Measurements from ENCODE around the gene EPHA1. TPM values are rescaled to one million over a fixed set of nuclear protein-coding genes. Genes with fewer than 3 reads are reported as not detected.

The EPHA1 gene
- total and polyA plus RNA-seq, 4 donors: 10.3 to 21.0 (median 11.3) TPM

GRCh38 chr7:143419880-143420279 lies 11.2 kb upstream of the EPHA1 start:
- 26% methylated on average over 4 of the region's 4 CpGs for WGBS
- H3K4me1 ChIP-seq (ENCODE audit: control insufficient read depth in 4 of 4, insufficient read depth in 4 of 4, low read length in 3 of 4): peaks cover 0 to 10% (median 4%) of the 10 kb centered on the region in 4 donors
- peak overlapping the region in 1 of 2 donors; percentile 62 for H3K9ac ChIP-seq (ENCODE audit: low read depth in 1 of 2, low read length in 2 of 2)
- H3K27me3 ChIP-seq (ENCODE audit: control insufficient read depth in 4 of 4, insufficient read depth in 4 of 4, low read length in 3 of 4): no peaks in the 10 kb centered on the region
- no peaks in the 10 kb centered on the region for H3K36me3 ChIP-seq (ENCODE audit: control insufficient read depth in 4 of 4, insufficient read depth in 3 of 4, low read depth in 1 of 4, low read length in 3 of 4)
- H3K27ac ChIP-seq (ENCODE audit: low read depth in 1 of 2, low read length in 2 of 2): no peak overlapping the region
- H3K9me3 ChIP-seq (ENCODE audit: control insufficient read depth in 4 of 4, low read length in 3 of 4): no peaks in the 10 kb centered on the region
- TF ChIP-seq REST (IDR thresholded peaks at IDR 0.05) (no peak), HNF4G (IDR thresholded peaks at IDR 0.05) (no peak), FOXA1 (IDR thresholded peaks at IDR 0.05) (no peak), TAF1 (conservative IDR thresholded peaks at IDR 0.05) (no peak), NR2F2 (IDR thresholded peaks at IDR 0.05) (no peak)
- TF ChIP-seq, protein P1, sequence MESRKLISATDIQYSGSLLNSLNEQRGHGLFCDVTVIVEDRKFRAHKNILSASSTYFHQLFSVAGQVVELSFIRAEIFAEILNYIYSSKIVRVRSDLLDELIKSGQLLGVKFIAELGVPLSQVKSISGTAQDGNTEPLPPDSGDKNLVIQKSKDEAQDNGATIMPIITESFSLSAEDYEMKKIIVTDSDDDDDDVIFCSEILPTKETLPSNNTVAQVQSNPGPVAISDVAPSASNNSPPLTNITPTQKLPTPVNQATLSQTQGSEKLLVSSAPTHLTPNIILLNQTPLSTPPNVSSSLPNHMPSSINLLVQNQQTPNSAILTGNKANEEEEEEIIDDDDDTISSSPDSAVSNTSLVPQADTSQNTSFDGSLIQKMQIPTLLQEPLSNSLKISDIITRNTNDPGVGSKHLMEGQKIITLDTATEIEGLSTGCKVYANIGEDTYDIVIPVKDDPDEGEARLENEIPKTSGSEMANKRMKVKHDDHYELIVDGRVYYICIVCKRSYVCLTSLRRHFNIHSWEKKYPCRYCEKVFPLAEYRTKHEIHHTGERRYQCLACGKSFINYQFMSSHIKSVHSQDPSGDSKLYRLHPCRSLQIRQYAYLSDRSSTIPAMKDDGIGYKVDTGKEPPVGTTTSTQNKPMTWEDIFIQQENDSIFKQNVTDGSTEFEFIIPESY (IDR thresholded peaks at IDR 0.05): no peak
- no peak overlapping the region for H3K4me3 ChIP-seq (ENCODE audit: low read depth in 1 of 3, low read length in 3 of 3)
- no peak for DNase-seq (ENCODE audit: low spot score)

DNA sequence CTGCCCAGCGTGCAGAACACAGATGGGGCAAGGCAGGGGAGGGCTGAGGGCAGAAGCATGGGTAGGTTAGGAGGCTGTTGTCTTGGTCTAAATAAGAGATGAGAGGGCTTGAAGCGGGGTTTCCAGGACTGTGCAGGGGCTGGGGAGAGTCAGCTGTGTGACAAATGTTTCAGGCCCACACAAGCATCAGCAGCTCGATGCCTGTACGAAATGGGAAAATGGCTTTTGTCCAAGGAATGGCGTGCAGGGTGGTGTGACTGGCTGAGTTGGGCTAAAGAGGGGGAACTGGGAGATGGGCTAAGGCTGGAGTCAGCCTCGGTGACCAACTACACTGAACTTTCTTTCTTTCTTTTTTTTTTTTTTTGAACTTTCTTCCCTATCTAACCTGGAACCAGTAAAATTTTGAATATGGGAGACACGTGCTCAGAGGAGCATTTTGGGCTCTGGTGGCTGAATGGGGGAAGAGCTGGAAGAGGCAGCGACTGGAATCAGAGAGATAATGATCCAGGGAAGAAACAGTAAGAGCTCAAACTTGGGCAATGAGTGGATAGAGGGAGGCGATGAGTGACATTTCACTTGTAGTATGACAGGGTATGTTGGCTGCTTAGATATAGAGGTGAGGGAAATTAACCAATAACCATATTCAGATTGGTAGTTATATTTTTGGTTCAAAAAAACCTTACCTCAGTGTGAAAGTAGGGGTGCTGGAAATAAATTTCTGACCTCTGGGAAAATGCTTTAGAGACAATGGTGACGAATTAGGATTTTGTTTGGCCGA lies 10.2 kb upstream of the EPHA1 start:
- DNase-seq (ENCODE audit: low spot score): no peak
- no peak overlapping the region for H3K4me3 ChIP-seq (ENCODE audit: low read depth in 1 of 3, low read length in 3 of 3)
- no peak overlapping the region for H3K27ac ChIP-seq (ENCODE audit: low read depth in 1 of 2, low read length in 2 of 2)
- H3K4me1 ChIP-seq (ENCODE audit: control insufficient read depth in 4 of 4, insufficient read depth in 4 of 4, low read length in 3 of 4): peaks cover 0 to 10% (median 4%) of the 10 kb centered on the region in 4 donors
- WGBS: 93% methylated on average over 11 of the region's 11 CpGs
- H3K27me3 ChIP-seq (ENCODE audit: control insufficient read depth in 4 of 4, insufficient read depth in 4 of 4, low read length in 3 of 4): no peaks in the 10 kb centered on the region
- no peaks in the 10 kb centered on the region for H3K9me3 ChIP-seq (ENCODE audit: control insufficient read depth in 4 of 4, low read length in 3 of 4)
- H3K36me3 ChIP-seq (ENCODE audit: control insufficient read depth in 4 of 4, insufficient read depth in 3 of 4, low read depth in 1 of 4, low read length in 3 of 4): no peaks in the 10 kb centered on the region
- TF ChIP-seq CTCF (IDR thresholded peaks at IDR 0.05; ENCODE audit: low read depth, low read length, missing input control): no peak
- TF ChIP-seq, protein P2, sequence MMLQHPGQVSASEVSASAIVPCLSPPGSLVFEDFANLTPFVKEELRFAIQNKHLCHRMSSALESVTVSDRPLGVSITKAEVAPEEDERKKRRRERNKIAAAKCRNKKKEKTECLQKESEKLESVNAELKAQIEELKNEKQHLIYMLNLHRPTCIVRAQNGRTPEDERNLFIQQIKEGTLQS (IDR thresholded peaks at IDR 0.05): no peak
- TF ChIP-seq FOXA2 (IDR thresholded peaks at IDR 0.05): no peak
- no peak for TF ChIP-seq GABPA (IDR thresholded peaks at IDR 0.05 in 1 of 2, conservative IDR thresholded peaks at IDR 0.05 in 1 of 2)
- no peak for TF ChIP-seq FOXA1 (IDR thresholded peaks at IDR 0.05)
- TF ChIP-seq RXRA (IDR thresholded peaks at IDR 0.05): no peak
- TF ChIP-seq, protein P1 (IDR thresholded peaks at IDR 0.05): no peak
- no peak for TF ChIP-seq EGR1 (IDR thresholded peaks at IDR 0.05; ENCODE audit: low read depth in 2 of 2)
- TF ChIP-seq SP1 (IDR thresholded peaks at IDR 0.05): no peak
- no peak for TF ChIP-seq YY1 (IDR thresholded peaks at IDR 0.05)
- TF ChIP-seq, protein P3, sequence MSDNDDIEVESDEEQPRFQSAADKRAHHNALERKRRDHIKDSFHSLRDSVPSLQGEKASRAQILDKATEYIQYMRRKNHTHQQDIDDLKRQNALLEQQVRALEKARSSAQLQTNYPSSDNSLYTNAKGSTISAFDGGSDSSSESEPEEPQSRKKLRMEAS (IDR thresholded peaks at IDR 0.05): no peak
- TF ChIP-seq HNF4G (IDR thresholded peaks at IDR 0.05): no peak
- no peak for TF ChIP-seq REST (IDR thresholded peaks at IDR 0.05)
- no peak for TF ChIP-seq RAD21 (IDR thresholded peaks at IDR 0.05)
- no peak for TF ChIP-seq HNF4A (conservative IDR thresholded peaks at IDR 0.05)
- no peak for TF ChIP-seq JUND (IDR thresholded peaks at IDR 0.05)
- no peak for TF ChIP-seq NR2F2 (IDR thresholded peaks at IDR 0.05)
- no peak overlapping the region for H3K9ac ChIP-seq (ENCODE audit: low read depth in 1 of 2, low read length in 2 of 2)
